Heart right ventricle (tissue), 16 donors: ENCODE measurements around the gene SUGP1. TPM values are rescaled to one million over a fixed set of nuclear protein-coding genes. Genes with fewer than 3 reads are reported as not detected.

ENCODE experiments used
- ATAC-seq, 8 donors: fragments of 200-7000 bp; cut with Tn5 transposase; one replicate each; pipeline ENCODE4 v1.9.1; 2020; ENCODE audit warnings: mild to moderate bottlenecking in 8 of 8, moderate library complexity in 8 of 8, moderate number of reproducible peaks in 1 of 8
- DNase-seq, 2 donors: peaks; one replicate each; pipeline ENCODE4 v3.0.0-alpha.2; 2020
- H3K27ac ChIP-seq, 10 donors: fragments of 200-600 bp; sonication (generic) in 2 of 10; one replicate each; pipeline versions ENCODE4 v1.5.0 to v1.8.0; 2020 to 2022; ENCODE audit warnings: mild to moderate bottlenecking in 3 of 10
- H3K27me3 ChIP-seq, 7 donors: fragments of 200-600 bp; one replicate each; pipeline ENCODE4 v1.8.0; 2021 to 2022; ENCODE audit warnings: mild to moderate bottlenecking in 2 of 7
- H3K36me3 ChIP-seq, 9 donors: fragments of 200-600 bp; sonication (generic) in 1 of 9; one replicate each; pipeline versions ENCODE4 v1.5.0 to v1.8.0; 2020 to 2022; ENCODE audit warnings: mild to moderate bottlenecking in 2 of 9
- H3K4me1 ChIP-seq, 9 donors: fragments of 200-600 bp; sonication (generic) in 1 of 9; one replicate each; pipeline versions ENCODE4 v1.5.0 to v1.8.0; 2020 to 2022; ENCODE audit warnings: mild to moderate bottlenecking in 4 of 9
- H3K4me3 ChIP-seq, 10 donors: fragments of 200-600 bp; sonication (generic) in 2 of 10; one replicate each; pipeline versions ENCODE4 v1.5.0 to v1.8.0; 2020 to 2022; ENCODE audit warnings: mild to moderate bottlenecking in 7 of 10, moderate library complexity in 2 of 10
- H3K9me3 ChIP-seq, 11 donors: fragments of 200-600 bp in 10 of 11; sonication (generic) in 2 of 11; one replicate each; pipeline versions ENCODE4 v1.5.0 to v1.8.0; 2013 to 2022; ENCODE audit warnings: mild to moderate bottlenecking in 2 of 11, control low read depth in 1 of 11, moderate library complexity in 1 of 11
- CTCF ChIP-seq, 9 donors: fragments of 200-600 bp; sonication (generic) in 2 of 9; IDR thresholded peaks; one replicate each; pipeline versions ENCODE4 v1.5.0 to v1.8.0; 2021 to 2022; ENCODE audit warnings: antibody characterized with exemption in 9 of 9, mild to moderate bottlenecking in 5 of 9, moderate library complexity in 1 of 9
- WGBS, 2 donors: extraction: QIAGEN DNeasy Blood & Tissue Kit; methylation state at CpG; one replicate each; pipeline ENCODE4 v1.1.7; 2013; ENCODE audit warnings: inconsistent platforms in 1 of 2; 5-methylcytosine and 5-hydroxymethylcytosine counted together
- intact Hi-C, 10 donors: fragments of 100-400 bp; cut with DNase I; formaldehyde crosslinking; loops; one replicate each; pipeline versions ENCODE4 v1.11.1 to v1.14.2; 2022
- polyA plus RNA-seq, 2 donors: library from polyadenylated mRNA; stranded (reverse); fragments of 200-250 nt; gene quantifications; one replicate each; pipeline ENCODE4 v1.2.3, GENCODE V29; 2013
- total RNA-seq, 10 donors: library from RNA; stranded (reverse); fragmentation: NEBNext Ultra II Directional in 3 of 10; extraction: Animal tissue kit (Norgen Biotek cat#: 25700) in 3 of 10; gene quantifications; one replicate each; pipeline versions ENCODE4 v1.2.1 to v1.2.4, GENCODE V29; 2021 to 2023
- donor health status: Arrhythmogenic right ventricular cardiomyopathy.
- donor health status: ischemic (EF 13 %, LVEDD 7.1; RV severe dilation, severe dysfunction).
- donor health status: healthy with polysubstance abuse.
- donor health status: DM: no; HTN: yes; CAD: no.
- donor health status: DM: no; HTN: no; CAD: no.
- donor health status: ischemic (EF 25% LVEDD 6.9; RV normal size, moderate dysfunction).
- donor health status: ischemic (EF 25% LVEDD 5.7; RV mildly dilated, moderate dysfunction).
- donor health status: healthy.
- donor health status: DM: yes; HTN: yes; CAD: no.
- donor health status: Ischemic cardiomyopathy.
- donor health status: ischemic (EF 35%, LVEDD 5.7; RV mildly dilated, moderate dysfunction).
- donor health status: nonischemic (EF 11% LVEDD 7.7; RV severe dilation, severe dysfunction).
- donor health status: DM: yes; HTN: yes; CAD: no.
- donor health status: PGD.
- donor health status: ischemic (EF 29% LVEDD 5.4; RV normal size, mild dysfunction).
- donor health status: nonischemic (EF 23%, LVEDD 6.1; RV moderate dilation, normal function).

SUGP1 gene
- total and polyA plus RNA-seq, 12 donors = 30.1 to 50.2 (median 43.0) TPM

DNA sequence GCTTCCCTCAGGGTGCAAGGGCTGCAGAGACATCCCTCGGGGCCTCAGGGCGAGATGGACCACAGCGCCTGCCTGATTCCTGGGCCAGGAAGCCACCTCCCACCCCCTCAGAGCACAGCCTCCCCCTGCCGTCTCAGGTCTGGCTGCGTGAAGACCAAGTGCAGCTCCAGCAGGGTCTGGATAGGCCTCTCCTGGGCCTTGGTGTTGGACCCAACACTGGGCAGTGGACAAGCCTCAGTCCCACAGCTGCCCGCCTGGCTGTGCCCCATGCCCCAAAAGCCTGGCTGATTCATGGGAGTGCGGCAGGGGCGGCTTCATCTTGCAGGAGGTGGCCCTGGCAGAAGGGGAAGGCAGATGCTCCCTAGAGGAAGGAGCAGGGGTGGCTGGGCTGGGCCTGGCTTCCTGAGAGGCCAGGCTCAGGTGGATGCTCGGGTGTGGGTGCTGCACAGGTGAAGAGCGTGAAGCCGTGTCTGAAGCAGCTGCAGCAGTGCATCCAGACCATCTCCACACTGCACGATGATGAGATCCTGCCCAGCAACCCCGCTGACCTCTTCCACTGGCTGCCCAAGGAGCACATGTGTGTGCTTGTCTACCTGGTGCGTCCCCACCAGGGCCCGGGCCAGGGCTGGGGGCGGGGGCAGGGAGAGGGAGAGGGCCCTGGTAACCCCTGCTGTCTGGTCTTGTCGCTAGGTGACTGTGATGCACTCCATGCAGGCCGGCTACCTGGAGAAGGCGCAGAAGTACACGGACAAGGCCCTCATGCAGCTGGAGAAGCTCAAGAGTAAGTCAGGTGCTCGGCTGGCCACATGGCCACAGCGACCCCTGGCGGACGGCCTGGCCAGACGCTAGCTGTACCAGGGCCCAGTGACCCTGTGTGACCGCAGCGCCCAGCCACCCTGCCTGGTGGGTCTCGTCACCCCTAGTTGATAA is 22.0 kb upstream of the SUGP1 start:
- H3K9me3 ChIP-seq = no peaks in the 10 kb centered on the region
- TF ChIP-seq CTCF (IDR thresholded peaks at IDR 0.05) = peak; percentile 52 to 85 (median 78)
- peak; percentile 50 to 64 for DNase-seq
- intact Hi-C loops = loop anchor here in 3 of 10 donors (5.0 to 10.0 kb wide), 2 partner anchors 195 to 198 kb away; no protein-coding TSS in a partner anchor
- 59 to 64% methylated on average over 28 of the region's 28 CpGs for WGBS, 2 donors
- peak; percentile 68 to 88 (median 76) for ATAC-seq
- no peak overlapping the region for H3K4me3 ChIP-seq
- no peak overlapping the region for H3K27ac ChIP-seq
- peaks cover 13 to 100% (median 82%) of the 10 kb centered on the region in 9 donors for H3K36me3 ChIP-seq
- H3K4me1 ChIP-seq = peaks cover 0 to 8% (median 0%) of the 10 kb centered on the region in 9 donors
- H3K27me3 ChIP-seq = no peaks in the 10 kb centered on the region

- Histone ChIP-seq H3K9me3 (no peaks in the 10 kb centered on the region), H3K36me3 (peaks cover 13 to 100% (median 80%) of the 10 kb centered on the region in 9 donors), H3K4me3 (no peak overlapping the region), H3K27ac (no peak overlapping the region), H3K27me3 (no peaks in the 10 kb centered on the region), H3K4me1 (peaks cover 0 to 8% (median 0%) of the 10 kb centered on the region in 9 donors)
- DNase-seq (no peak), ATAC-seq (no peak)
- intact Hi-C loops = loop anchor here in 3 of 10 donors (5.0 to 10.0 kb wide), 2 partner anchors 194 to 196 kb away; no protein-coding TSS in a partner anchor
- WGBS, 2 donors = 93 to 94% methylated on average over 11 of the region's 11 CpGs
- TF ChIP-seq CTCF (IDR thresholded peaks at IDR 0.05) = no peak
Measured at GRCh38 chr19:19341026-19341425, 20.7 kb upstream of the SUGP1 start.

DNA sequence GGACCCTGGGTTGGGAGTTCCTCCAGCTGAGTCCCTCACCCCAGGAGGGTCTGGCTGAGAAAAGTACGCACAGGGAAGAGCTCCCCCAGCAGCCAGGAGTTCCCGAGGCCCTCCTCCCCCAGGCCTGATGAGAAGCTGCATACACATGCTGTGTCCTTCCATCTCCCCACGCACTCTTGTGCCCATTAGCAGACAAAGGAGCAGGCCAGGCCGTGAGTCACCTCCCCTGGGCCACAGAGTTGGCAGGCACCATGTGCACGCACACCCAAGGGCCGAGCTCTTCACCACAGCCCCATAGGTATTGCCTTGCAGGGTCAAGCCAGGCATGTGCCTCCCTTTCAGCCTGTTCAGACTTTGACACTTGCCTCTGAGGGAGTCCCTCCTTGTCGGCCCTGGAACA is 17.8 kb upstream of the SUGP1 start:
- Histone ChIP-seq H3K27ac (no peak overlapping the region), H3K36me3 (peaks cover 7 to 100% (median 59%) of the 10 kb centered on the region in 9 donors), H3K4me3 (no peak overlapping the region), H3K27me3 (no peaks in the 10 kb centered on the region), H3K9me3 (no peaks in the 10 kb centered on the region), H3K4me1 (peaks cover 0 to 7% (median 0%) of the 10 kb centered on the region in 9 donors)
- ATAC-seq = peak in 1 of 8 donors; percentile 26
- intact Hi-C loops = no loop called here
- no peak for TF ChIP-seq CTCF (IDR thresholded peaks at IDR 0.05)
- no peak for DNase-seq
- 86 to 88% methylated on average over 7 of the region's 7 CpGs for WGBS, 2 donors

GRCh38 chr19:19337120-19337519 is 16.8 kb upstream of the SUGP1 start:
- no peak for TF ChIP-seq CTCF (IDR thresholded peaks at IDR 0.05)
- H3K27ac ChIP-seq = no peak overlapping the region
- H3K9me3 ChIP-seq = no peaks in the 10 kb centered on the region
- H3K4me3 ChIP-seq = no peak overlapping the region
- no peaks in the 10 kb centered on the region for H3K4me1 ChIP-seq
- no peak for DNase-seq
- no peaks in the 10 kb centered on the region for H3K27me3 ChIP-seq
- intact Hi-C loops = no loop called here
- ATAC-seq = no peak
- peaks cover 7 to 100% (median 61%) of the 10 kb centered on the region in 9 donors for H3K36me3 ChIP-seq
- WGBS, 2 donors = 92% methylated on average over 17 of the region's 17 CpGs
